Effector CD4-positive, alpha-beta T cell (primary cell): ENCODE results near the gene EIF4EBP3.

Experiments
- DNase-seq: peaks from one replicate; pipeline ENCODE4 v3.0.0-alpha.2; 2020

EIF4EBP3 gene

DNA sequence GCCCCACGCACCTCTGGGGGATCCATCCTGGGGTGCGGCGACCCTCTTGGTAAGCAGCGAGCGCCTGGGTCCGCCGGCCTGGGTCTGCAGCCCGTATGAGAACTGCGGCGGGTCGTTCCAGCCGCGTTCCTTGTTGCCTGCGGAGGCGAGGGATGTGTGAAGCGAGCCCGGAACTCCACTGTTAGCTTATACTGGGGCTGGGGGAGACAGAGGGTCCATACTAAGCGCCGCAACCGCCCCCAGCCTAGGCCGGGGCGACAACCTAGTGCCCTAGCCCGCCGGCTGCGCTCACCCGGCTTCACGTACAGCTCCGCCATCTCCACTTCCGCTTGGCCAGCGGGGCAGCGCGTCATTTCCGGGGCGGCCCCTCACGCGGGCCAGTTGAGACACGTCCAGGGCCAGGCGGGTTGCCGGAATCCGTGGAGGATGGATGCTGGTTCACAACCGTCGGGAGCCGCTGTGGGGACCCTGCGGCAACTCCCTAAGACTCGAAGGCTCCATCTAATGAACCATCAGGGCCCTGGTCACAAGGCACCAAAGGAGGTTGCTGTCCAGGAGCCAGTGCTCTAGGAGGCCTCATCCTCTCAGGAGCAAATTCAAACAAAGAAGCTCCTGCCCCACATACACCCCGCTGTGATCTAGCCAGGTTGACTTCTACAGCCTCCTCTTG, 9.8 kb downstream of the EIF4EBP3 start, which contains the start of gene SRA1:
TSS of gene SRA1 (minus strand) at position 338 of the 670 bp plus-strand sequence. CDS start at position 317, 21 bp downstream.
- DNase-seq, result peak; percentile 74

GRCh38 chr5:140557965-140558364, 10.5 kb downstream of the EIF4EBP3 start:
- no peak for DNase-seq

DNA sequence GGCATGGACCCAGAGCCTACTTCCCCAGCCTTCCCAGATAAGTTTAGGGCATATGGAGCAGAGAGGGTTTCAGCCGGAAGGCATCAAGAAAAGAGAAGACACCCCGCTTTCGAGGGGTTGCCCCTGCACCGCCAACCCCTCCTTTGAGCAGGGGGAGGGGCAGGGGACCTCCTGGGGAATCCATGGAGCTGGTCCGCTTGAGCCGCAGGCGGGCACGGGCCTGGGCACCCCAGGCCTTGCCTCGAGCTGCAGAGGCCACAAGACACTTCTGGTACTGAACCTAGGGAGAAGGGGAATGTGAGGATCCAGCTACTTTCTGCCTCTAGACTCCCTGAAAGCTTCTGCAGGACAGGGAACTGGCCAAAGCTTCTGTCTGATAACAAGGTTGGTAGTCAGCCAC, 11.1 kb downstream of the EIF4EBP3 start:
- no peak for DNase-seq

DNA sequence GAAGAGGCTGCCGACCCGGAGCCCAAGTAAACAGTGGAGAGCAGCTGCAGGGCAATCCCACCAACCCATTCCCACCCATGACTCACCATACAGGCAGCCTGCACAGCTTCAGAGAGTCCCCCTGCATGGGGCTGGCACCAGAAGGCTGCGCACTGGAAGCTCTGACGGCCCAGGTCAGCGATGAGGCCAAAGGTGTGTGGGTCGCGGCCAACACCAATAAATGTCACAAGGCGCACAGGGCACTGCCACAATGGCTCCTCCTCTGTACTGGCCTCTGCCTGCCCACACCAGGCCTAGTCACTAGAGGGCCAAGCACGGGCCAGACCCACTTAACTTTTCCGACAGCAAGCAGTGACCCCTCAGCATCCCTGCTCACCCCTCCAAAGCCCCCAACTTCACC, 12.8 kb downstream of the EIF4EBP3 start:
- DNase-seq, result no peak

DNA sequence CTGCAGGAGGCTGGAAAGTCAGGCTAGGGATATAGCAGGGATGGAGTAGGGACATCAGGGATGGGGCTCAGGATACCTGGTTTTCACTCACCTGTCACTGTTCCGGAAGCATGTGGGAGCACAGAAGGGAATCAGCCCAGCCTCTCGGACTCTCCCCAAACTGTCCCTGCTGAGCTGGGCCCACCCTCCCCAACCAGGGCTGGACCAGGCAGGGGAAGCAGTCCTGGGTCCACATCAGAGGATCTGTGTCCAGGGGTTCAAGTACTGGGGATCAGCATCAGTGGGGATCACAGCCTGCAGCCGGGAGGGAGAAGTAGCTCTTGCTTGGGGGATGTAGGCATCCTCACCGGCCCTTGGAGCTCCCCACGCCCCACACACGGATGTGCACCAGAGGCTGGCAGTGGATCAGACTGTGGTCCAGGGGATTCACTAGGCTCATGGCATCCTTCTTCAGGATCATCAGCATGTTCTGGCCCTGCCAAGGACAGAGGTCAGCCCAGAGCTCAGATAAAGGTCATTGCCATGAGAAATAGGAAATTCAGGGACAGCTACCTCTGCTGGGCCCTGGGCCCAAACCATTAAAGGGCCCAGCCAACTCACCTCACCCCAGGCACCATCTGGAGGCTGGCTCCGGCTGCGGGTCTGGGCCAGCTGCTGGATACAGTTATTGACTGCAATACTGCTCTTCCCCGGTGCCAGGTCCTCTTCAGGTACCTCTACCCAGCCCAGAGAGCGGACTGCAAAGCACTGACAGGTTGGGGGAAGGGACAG, 14.5 kb downstream of the EIF4EBP3 start:
- DNase-seq, result no peak

DNA sequence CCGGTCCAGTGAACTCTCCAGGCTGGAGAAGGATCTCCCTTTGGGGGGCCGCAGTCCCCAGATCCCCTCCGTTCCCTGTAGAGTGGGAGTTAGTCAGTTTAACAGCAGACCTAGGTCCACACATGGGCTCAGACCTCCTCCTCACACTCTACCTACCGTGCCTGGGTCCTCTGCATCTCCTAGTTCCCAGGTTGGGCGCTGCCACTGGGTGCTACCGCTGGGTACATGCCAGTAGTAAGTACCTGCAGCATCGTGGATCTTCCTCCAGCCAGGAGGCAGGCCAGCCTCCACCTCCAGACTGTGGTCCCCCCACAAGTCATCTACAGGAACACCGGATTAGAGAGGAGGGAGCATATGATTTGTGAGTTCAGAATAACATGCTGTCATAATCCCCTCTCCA, 16.1 kb downstream of the EIF4EBP3 start:
- DNase-seq, result no peak

DNA sequence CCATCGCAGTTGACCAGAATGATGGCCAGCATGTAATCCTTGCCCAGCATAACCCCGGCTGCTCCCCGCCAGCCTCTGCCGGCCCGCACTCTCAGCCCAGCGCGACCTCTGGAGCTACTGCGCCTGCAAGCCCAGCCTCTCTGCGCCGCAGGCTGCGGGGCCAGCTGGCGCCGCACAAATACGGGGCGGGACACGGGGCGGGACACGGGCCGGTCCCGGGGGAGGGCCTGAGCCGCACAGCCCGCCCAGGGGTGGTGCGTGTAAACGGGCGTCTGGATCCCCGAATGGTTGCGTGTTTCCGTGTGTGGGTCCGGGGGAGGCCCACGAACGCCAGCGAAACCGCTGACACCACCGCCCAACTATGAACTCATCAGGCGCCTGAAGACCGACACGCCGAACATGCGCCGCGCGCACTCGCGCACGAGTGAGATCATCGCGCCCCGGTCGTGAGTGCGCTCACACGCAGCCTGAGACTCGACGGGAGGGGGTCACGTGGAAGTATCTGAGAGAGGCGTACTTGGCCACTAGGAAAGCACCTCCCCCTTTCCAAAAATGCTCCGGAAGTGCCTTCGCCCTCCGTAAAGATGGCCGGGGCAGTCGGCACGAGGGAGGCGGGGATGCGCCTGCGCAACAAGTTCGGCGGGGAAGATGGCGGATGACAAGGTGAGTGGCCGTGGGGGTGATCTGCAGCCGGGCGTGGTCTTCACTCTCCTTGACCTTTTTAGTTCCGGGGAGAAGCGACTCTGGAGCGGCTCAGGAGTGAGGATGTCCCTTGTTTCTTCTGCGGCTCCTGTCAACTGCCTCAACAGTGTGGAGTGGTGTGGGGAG, 16.9 kb downstream of the EIF4EBP3 start, which contains the start of the genes APBB3 and SLC35A4:
TSS of gene APBB3 (minus strand) at position 403 of the 828 bp plus-strand sequence. CDS start at position 50, 353 bp downstream.
TSS of gene SLC35A4 (plus strand) at position 633 of the 828 bp plus-strand sequence. CDS start 2,342 bp downstream, outside the sequence.
- peak; percentile 97 for DNase-seq

DNA sequence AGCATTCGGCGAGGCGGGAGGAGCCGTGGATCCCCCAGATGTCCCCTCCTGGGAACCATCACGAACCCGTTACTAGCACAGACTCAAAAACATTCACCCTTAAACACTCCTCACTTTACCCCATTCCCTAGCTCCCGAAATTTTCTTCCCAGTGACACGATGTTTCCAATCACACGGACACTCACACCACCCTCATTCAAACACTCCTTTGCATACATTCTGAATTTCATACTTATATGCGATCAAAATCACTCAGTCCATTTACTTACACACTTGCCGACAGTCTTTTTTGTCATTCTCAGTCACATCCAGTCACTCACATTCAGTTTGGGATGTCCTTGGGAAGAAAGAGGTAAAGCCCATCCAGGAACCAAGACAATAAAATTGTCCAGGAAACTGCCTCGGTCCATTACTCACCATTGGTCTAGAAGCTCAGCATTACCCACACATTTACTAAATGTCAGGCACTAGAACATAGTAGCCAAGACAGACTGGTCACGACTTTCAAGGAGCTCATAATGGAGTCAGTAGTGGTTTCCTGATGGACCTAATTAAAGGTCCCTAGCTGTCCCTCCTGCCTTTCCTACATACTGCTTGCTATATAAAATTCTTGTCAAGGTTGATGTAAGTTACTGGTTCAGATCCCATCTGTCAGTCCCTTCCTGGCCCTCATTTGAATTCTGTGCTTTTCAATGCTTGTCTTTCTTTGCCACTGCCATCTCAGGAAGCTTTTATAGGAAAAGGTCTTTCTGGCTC, 17.7 kb downstream of the EIF4EBP3 start:
- DNase-seq, result no peak

- DNase-seq, result no peak
Observed at GRCh38 chr5:140565780-140566095, 18.3 kb downstream of the EIF4EBP3 start.

GRCh38 chr5:140566665-140567064, 19.2 kb downstream of the EIF4EBP3 start:
- no peak for DNase-seq

- no peak for DNase-seq
Observed at GRCh38 chr5:140567136-140567818, 19.8 kb downstream of the EIF4EBP3 start.

GRCh38 chr5:140567871-140568270, 20.4 kb downstream of the EIF4EBP3 start:
- no peak for DNase-seq

DNA sequence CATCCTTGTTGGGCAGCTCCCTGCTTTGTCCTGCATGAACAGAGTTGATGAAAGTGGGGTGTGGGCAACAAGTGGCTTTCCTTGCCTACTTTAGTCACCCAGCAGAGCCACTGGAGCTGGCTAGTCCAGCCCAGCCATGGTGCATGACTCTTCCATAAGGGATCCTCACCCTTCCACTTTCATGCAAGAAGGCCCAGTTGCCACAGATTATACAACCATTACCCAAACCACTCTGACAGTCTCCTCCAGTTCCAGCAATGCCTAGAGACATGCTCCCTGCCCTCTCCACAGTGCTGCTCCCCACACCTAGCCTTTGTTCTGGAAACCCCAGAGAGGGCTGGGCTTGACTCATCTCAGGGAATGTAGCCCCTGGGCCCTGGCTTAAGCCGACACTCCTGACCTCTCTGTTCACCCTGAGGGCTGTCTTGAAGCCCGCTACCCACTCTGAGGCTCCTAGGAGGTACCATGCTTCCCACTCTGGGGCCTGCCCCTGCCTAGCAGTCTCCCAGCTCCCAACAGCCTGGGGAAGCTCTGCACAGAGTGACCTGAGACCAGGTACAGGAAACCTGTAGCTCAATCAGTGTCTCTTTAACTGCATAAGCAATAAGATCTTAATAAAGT, 21.1 kb downstream of the EIF4EBP3 start:
- no peak for DNase-seq

GRCh38 chr5:140569197-140569596, 21.7 kb downstream of the EIF4EBP3 start:
- DNase-seq, result no peak

- no peak for DNase-seq
Observed at GRCh38 chr5:140570058-140570457, 22.6 kb downstream of the EIF4EBP3 start.

GRCh38 chr5:140570488-140570887, 23.0 kb downstream of the EIF4EBP3 start:
- DNase-seq, result no peak

GRCh38 chr5:140571105-140571504, 23.6 kb downstream of the EIF4EBP3 start:
- no peak for DNase-seq

DNA sequence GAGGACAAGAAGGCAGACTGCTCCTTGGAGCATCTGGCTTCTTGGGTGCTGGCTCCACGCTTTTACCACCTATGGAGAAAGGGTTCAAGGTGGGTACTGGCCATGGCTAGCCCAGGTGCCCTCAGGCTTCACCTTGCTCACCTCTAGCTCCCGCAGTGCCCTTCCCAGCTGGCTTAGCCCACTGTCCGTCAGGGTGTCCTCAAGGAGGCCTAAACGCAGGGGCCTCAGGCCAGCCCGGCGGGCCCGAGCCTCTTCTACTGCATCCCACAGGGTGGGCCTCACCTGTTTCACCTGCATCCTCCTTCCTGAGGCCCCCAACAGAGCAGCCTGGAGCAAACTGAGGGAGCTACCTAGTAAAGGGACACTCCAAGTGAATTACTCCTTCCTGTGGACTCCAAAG, 26.2 kb downstream of the EIF4EBP3 start:
- no peak for DNase-seq

DNA sequence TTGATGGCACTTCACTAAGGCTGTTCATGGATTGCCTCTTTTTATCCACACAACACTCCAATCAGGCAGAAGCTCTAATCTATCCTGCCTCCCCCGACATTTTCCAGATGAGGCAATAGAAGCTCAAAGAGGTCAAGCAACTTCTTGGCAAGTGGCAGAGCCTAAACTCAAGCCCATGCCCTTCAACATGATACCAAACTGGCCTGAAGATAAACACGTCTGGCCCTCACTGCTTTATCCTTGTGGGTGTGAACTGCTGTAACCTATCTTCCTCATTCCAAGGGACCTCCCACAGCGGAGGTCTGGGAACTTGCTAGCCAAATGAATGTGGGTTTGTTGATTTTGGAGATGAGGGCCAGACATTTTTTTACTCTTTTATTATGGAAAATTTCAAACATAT, 26.7 kb downstream of the EIF4EBP3 start:
- no peak for DNase-seq

DNA sequence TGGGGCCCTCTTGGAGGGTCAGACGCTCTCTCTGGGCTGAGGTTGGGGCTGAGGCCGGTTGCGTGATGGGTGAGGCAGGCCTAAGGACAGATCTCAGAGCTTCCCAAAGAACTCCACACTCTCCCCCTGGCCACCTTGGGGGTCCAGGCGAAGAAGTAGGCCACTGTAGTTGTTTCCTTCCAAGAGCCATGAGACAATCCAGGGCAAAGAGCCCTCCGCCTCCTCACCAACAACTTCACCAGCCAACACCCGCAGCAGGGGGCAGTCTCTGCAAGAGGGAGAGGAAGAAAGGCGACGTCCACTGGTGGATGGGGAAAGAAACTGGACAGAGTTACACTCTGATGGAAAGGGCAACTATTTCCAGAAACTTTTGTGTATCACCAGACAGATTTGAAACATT, 27.8 kb downstream of the EIF4EBP3 start:
- DNase-seq, result no peak

DNA sequence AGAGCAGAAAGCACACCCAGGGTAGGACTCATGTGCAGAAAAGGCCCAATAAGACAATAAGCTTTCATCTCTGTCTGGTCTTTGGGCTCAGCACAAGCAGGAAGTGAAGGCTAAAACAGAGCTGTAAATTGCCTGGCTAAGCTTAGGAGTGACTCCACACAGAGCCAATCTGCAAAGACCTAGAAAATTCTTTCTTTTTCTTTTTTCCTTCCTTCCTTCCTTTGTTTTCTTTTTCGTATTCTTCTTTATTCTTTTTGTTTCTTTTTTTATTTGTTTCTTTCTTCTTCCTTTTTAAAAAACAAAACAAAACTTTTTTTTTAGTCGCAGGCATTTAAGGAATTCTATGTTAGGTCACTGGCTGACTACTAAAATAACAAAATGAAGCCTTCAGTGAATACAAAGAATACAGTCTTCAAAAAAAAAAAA, 29.3 kb downstream of the EIF4EBP3 start:
- no peak for DNase-seq
